Hepatocyte (in vitro differentiated cells): ENCODE measurements around the gene MLIP.

Experiments
- CTCF ChIP-seq: fragments of 200-600 bp; sonication (generic); IDR thresholded peaks from 2 replicates; pipeline ENCODE4 v1.5.1; 2016; ENCODE audit warnings: antibody characterized with exemption, mild to moderate bottlenecking; ENCODE audit not compliant: poor library complexity
- EZH2phosphoT487 ChIP-seq: fragments of 200-600 bp; sonication (generic); IDR thresholded peaks from one replicate; pipeline ENCODE4 v1.6.1; 2018; ENCODE audit warnings: antibody characterized with exemption, mild to moderate bottlenecking, low read depth, moderate library complexity; ENCODE audit not compliant: unreplicated experiment, severe bottlenecking

DNA sequence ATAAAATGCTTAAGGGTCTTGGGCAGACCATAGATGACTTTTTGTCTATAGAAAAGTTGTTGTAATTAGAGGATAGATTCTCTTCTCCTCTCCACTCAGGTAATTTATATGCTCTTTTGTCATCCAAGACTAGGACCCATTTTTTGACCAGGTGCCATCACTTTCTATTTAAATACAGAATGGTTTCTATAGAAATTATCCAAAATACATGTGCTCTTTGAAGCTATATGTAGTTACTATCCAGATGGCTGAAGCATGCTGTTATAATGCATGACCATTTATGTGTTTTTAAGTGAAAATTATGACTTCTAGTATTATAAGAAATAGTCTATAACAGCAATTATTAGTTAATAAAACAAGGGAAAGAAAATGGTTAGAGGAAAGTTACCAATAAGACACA, 3.0 kb upstream of the MLIP start:
- TF ChIP-seq EZH2phosphoT487 (no peak), CTCF (no peak)
